Peyer's patch (tissue), 4 donors: Measurements from ENCODE around the gene HLX.

Source experiments
- CTCF ChIP-seq, 6 experiments: fragments of 450-650 bp in 4 of 6; fragments of 200-600 bp in 2 of 6; sonication (generic) in 1 of 6; IDR thresholded peaks; one replicate each; pipeline ENCODE4 v1.5.1; 2017 to 2019; ENCODE audit warnings: antibody characterized with exemption in 6 of 6, mild to moderate bottlenecking in 3 of 6, moderate library complexity in 1 of 6
- POLR2A ChIP-seq, 2 donors: fragments of 450-650 bp; IDR thresholded peaks; one replicate each; pipeline ENCODE4 v1.5.1; 2017; ENCODE audit warnings: antibody characterized with exemption in 2 of 2, mild to moderate bottlenecking in 2 of 2, moderate library complexity in 2 of 2

GRCh38 chr1:220875260-220875659 is 4.0 kb upstream of the HLX start:
- TF ChIP-seq CTCF (IDR thresholded peaks at IDR 0.05) = no peak
- no peak for TF ChIP-seq POLR2A (IDR thresholded peaks at IDR 0.05)
